HG02759 (cell line): ENCODE measurements around the gene ZFP36.
A peak's percentile ranks its signal among the peaks of the same experiment; 100 is the strongest.

Experiments
- ATAC-seq: cut with Tn5 transposase; IDR thresholded peaks from one replicate; pipeline ENCODE4 v1.9.1; 2021; ENCODE audit warnings: mild to moderate bottlenecking, moderate library complexity; ENCODE audit not compliant: unreplicated experiment

The ZFP36 gene

GRCh38 chr19:39417463-39418181 lies 11.0 kb downstream of the ZFP36 start:
- no peak for ATAC-seq

- ATAC-seq, result no peak
Observed at GRCh38 chr19:39419003-39419402, 12.4 kb downstream of the ZFP36 start.

- no peak for ATAC-seq
Observed at GRCh38 chr19:39420769-39421168, 14.1 kb downstream of the ZFP36 start.

- no peak for ATAC-seq
Observed at GRCh38 chr19:39422020-39422419, 15.4 kb downstream of the ZFP36 start.

- no peak for ATAC-seq
Observed at GRCh38 chr19:39423258-39424086, 16.8 kb downstream of the ZFP36 start.

GRCh38 chr19:39424934-39425333 lies 18.3 kb downstream of the ZFP36 start:
- ATAC-seq, result no peak

GRCh38 chr19:39425744-39426143 lies 19.1 kb downstream of the ZFP36 start:
- no peak for ATAC-seq

- no peak for ATAC-seq
Observed at GRCh38 chr19:39426170-39426569, 19.5 kb downstream of the ZFP36 start.

GRCh38 chr19:39427707-39428106 lies 21.1 kb downstream of the ZFP36 start:
- ATAC-seq, result no peak

GRCh38 chr19:39428283-39429112 lies 21.9 kb downstream of the ZFP36 start:
- ATAC-seq, result no peak

- no peak for ATAC-seq
Observed at GRCh38 chr19:39430675-39431593, 24.3 kb downstream of the ZFP36 start.

- no peak for ATAC-seq
Observed at GRCh38 chr19:39432677-39433025, 26.0 kb downstream of the ZFP36 start.

GRCh38 chr19:39433480-39434079 lies 26.9 kb downstream of the ZFP36 start:
- no peak for ATAC-seq

- no peak for ATAC-seq
Observed at GRCh38 chr19:39434123-39435076, 27.8 kb downstream of the ZFP36 start.

GRCh38 chr19:39435499-39436349 lies 29.1 kb downstream of the ZFP36 start, which contains the start of gene RPS16:
Gene RPS16 (minus strand): TSS chr19:39435949. CDS start chr19:39435895, 54 bp downstream.
- peak; percentile 87 for ATAC-seq

- ATAC-seq, result no peak
Observed at GRCh38 chr19:39436350-39436716, 29.7 kb downstream of the ZFP36 start.

GRCh38 chr19:39438270-39438934 lies 31.8 kb downstream of the ZFP36 start:
- no peak for ATAC-seq
